LNCAP (cell line): Measurements from ENCODE around the gene PCDH17.

Experiments used
- CTCF ChIP-seq: fragments of 450-650 bp; IDR thresholded peaks from 2 replicates; pipeline ENCODE4 v1.5.1; 2017; ENCODE audit warnings: mild to moderate bottlenecking

PCDH17 gene

GRCh38 chr13:57748096-57748495, 116.6 kb downstream of the PCDH17 start:
- TF ChIP-seq CTCF = no peak

GRCh38 chr13:57760951-57761350, 129.4 kb downstream of the PCDH17 start:
- TF ChIP-seq CTCF = no peak

DNA sequence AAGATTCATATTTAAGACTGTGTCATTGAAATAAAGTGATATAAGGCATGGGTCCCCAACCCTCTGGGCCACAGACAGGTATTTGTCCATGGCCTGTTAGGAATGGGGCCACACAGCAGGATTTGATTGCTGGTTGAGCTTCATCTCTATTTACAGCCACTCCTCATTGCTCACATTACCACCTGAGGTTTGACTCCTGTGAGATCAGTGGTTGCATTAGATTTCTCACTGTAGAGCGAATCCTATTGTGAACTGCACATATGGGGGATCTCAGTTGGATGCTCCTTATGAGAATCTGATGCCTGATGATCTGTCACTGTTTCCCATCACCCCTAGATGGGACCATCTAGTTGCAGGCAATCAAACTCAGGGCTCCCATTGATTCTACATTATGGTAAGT, 132.1 kb downstream of the PCDH17 start:
- TF ChIP-seq CTCF = no peak
